Type B pancreatic cell (in vitro differentiated cells): ENCODE measurements around the gene SNCAIP. TPM values are rescaled to one million over a fixed set of nuclear protein-coding genes. Genes with fewer than 3 reads are reported as not detected.

Experiments
- DNase-seq: peaks from one replicate; pipeline ENCODE4 v3.0.0; 2021; ENCODE audit warnings: mixed read lengths; ENCODE audit not compliant: unreplicated experiment; ENCODE audit errors: extremely low spot score
- H3K27ac Mint-ChIP-seq: 2 replicates; pipeline ENCODE4 v1.8.0; 2021; ENCODE audit warnings: mild to moderate bottlenecking, mixed read lengths
- H3K27me3 Mint-ChIP-seq: 2 replicates; pipeline ENCODE4 v1.8.0; 2021; ENCODE audit warnings: mixed read lengths
- H3K36me3 Mint-ChIP-seq: 2 replicates; pipeline ENCODE4 v1.8.0; 2021; ENCODE audit warnings: mixed read lengths
- H3K4me1 Mint-ChIP-seq: one replicate; pipeline ENCODE4 v1.8.0; 2021; ENCODE audit warnings: mixed read lengths; ENCODE audit not compliant: unreplicated experiment
- H3K4me3 Mint-ChIP-seq: 2 replicates; pipeline ENCODE4 v1.8.0; 2021; ENCODE audit warnings: mild to moderate bottlenecking, mixed read lengths
- H3K9me3 Mint-ChIP-seq: 2 replicates; pipeline ENCODE4 v1.8.0; 2021; ENCODE audit warnings: mixed read lengths
- total RNA-seq: library from RNA; stranded (reverse); gene quantifications from 2 replicates; pipeline ENCODE4 v1.2.1, GENCODE V29; 2021; ENCODE audit warnings: low replicate concordance
- TF ChIP-seq, protein P1 (sequence below): fragments of 200-600 bp; sonication (generic); conservative IDR thresholded peaks from 2 replicates; pipeline ENCODE4 v1.5.0; 2021; ENCODE audit warnings: antibody characterized with exemption, mild to moderate bottlenecking

Gene SNCAIP
- total RNA-seq, 1 donor from 2014 or later, result 31.6 TPM

GRCh38 chr5:122402955-122403685 lies 91.1 kb downstream of the SNCAIP start:
- TF ChIP-seq, protein P1, sequence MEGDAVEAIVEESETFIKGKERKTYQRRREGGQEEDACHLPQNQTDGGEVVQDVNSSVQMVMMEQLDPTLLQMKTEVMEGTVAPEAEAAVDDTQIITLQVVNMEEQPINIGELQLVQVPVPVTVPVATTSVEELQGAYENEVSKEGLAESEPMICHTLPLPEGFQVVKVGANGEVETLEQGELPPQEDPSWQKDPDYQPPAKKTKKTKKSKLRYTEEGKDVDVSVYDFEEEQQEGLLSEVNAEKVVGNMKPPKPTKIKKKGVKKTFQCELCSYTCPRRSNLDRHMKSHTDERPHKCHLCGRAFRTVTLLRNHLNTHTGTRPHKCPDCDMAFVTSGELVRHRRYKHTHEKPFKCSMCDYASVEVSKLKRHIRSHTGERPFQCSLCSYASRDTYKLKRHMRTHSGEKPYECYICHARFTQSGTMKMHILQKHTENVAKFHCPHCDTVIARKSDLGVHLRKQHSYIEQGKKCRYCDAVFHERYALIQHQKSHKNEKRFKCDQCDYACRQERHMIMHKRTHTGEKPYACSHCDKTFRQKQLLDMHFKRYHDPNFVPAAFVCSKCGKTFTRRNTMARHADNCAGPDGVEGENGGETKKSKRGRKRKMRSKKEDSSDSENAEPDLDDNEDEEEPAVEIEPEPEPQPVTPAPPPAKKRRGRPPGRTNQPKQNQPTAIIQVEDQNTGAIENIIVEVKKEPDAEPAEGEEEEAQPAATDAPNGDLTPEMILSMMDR, result no peak
- no peaks in the 10 kb centered on the region for H3K27me3 Mint-ChIP-seq
- no peak for DNase-seq
- H3K4me3 Mint-ChIP-seq, result no peak overlapping the region
- H3K36me3 Mint-ChIP-seq, result peaks cover under 1% of the 10 kb centered on the region
- no peak overlapping the region for H3K27ac Mint-ChIP-seq
- H3K9me3 Mint-ChIP-seq, result no peaks in the 10 kb centered on the region
- H3K4me1 Mint-ChIP-seq, result peaks cover 33% of the 10 kb centered on the region

- TF ChIP-seq, protein P1, result no peak
- no peak overlapping the region for H3K27ac Mint-ChIP-seq
- H3K4me1 Mint-ChIP-seq, result peaks cover 38% of the 10 kb centered on the region
- DNase-seq, result no peak
- H3K27me3 Mint-ChIP-seq, result no peaks in the 10 kb centered on the region
- H3K4me3 Mint-ChIP-seq, result peak overlapping the region; percentile 37
- H3K9me3 Mint-ChIP-seq, result no peaks in the 10 kb centered on the region
- no peaks in the 10 kb centered on the region for H3K36me3 Mint-ChIP-seq
These were observed 92.0 kb downstream of the SNCAIP start for GRCh38 chr5:122404018-122404417.

DNA sequence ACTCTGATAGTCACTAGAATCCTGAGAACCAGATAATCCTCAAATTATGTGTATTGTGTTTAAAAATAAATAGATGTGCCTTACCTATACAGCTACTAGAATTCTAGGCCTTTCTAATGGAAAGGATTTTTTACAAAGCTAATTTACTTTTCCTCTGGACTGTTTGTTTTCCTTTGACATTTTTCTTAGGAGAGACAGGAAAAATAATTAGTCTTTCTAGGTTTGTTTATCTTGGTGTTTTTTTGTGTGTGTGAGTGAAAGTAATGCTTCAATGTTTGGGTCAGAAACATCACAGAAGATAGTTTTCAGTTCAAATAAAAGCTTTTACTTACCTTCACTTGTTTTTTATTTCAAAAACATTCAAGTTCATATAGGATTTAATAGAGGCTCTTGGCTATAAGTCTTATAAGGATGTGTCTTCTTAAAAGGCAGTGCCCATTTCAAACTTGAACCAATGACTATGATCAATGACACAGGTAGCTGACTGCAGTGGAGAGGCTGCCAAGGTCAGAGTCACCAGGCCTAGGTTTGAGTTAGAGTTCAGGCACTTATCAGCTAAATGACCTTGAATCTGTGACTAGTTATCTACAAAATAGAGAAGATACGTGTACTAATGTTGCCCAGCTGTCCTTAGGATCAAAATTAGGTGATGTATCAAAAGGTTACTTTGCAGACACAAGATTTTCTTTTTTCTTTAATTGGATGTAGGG lies 92.8 kb downstream of the SNCAIP start:
- DNase-seq, result no peak
- Mint-ChIP-seq H3K36me3 (no peaks in the 10 kb centered on the region), H3K9me3 (no peaks in the 10 kb centered on the region), H3K4me3 (no peak overlapping the region), H3K4me1 (peaks cover 38% of the 10 kb centered on the region), H3K27me3 (no peaks in the 10 kb centered on the region), H3K27ac (no peak overlapping the region)
- TF ChIP-seq, protein P1, result no peak

DNA sequence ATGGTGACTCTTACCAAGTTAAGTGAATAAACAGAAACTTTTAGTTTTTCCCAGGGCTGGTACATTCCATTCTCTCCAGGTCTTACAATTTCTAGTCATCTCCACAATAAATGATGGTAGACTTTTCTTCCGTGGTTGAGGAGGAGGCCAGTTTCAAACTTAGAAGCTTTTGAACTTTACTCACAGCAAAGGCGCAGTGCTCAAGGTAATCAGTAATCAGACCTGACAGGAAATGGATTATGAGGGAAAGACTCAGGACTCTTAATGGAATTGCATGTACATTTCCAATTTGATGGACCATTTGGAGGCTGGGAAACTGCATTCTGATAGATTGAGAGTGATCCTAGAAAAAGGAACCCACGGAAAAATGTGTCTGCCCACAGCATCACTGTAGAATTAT lies 93.7 kb downstream of the SNCAIP start:
- no peak for DNase-seq
- H3K27ac Mint-ChIP-seq, result no peak overlapping the region
- no peaks in the 10 kb centered on the region for H3K36me3 Mint-ChIP-seq
- no peaks in the 10 kb centered on the region for H3K9me3 Mint-ChIP-seq
- TF ChIP-seq, protein P1, result no peak
- no peak overlapping the region for H3K4me3 Mint-ChIP-seq
- no peaks in the 10 kb centered on the region for H3K27me3 Mint-ChIP-seq
- H3K4me1 Mint-ChIP-seq, result peaks cover 38% of the 10 kb centered on the region

GRCh38 chr5:122406181-122406580 lies 94.1 kb downstream of the SNCAIP start:
- H3K9me3 Mint-ChIP-seq, result no peaks in the 10 kb centered on the region
- H3K4me3 Mint-ChIP-seq, result no peak overlapping the region
- no peak overlapping the region for H3K27ac Mint-ChIP-seq
- no peaks in the 10 kb centered on the region for H3K27me3 Mint-ChIP-seq
- H3K36me3 Mint-ChIP-seq, result no peaks in the 10 kb centered on the region
- DNase-seq, result no peak
- TF ChIP-seq, protein P1, result no peak
- peaks cover 38% of the 10 kb centered on the region for H3K4me1 Mint-ChIP-seq
